ENCODE results near the gene FAM167B.
A peak's percentile ranks its signal among the peaks of the same experiment; 100 is the strongest.
"Not testable (repeated sequence)": the region's sequence is repeated elsewhere in the genome, so short reads cannot be mapped to it uniquely, and the experiment has no call there.

FAM167B gene

DNA sequence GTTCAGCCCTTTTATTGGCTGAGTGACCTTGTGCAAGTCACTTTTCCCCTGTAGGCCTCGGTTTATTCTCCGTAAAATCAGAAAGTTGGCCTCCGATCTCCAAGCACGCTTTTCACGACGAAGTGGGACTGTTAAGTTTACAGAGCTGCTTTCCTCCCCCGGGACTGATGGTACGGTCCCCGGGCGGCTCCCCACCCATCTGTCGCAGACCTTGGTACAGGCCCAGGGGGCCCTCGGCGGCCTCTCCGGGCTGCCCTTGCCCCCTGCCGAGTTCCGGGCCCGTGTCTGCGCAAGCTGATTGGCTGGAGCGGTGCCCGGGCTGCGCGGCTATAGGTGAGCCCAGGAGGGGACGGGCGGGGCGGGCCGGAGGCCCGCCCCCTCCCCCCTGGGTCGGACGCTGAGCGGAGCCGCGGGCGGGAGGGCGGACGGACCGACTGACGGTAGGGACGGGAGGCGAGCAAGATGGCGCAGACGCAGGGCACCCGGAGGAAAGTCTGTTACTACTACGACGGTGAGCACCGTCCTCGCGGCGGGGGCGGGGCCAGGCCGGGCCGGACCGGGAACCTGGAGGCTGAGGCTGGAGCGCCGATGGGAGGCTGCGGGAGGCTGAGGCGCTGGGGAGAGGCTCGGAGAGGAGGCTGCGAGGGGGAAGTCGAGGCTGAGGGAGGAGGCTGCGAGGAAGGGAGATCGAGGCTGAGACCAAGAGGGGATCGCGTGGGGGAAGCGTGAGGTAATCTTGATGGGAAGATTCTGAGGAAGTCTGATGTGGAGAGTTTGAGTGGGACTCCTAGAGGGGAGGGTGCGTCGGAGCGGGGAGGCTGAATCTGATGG lies 44.9 kb downstream of the FAM167B start, which contains the start of gene HDAC1:
Gene HDAC1, plus strand, starts transcription at position 376 of the 831 bp plus-strand sequence. Its CDS starts 87 bp downstream, at position 463.
- peak; percentile 95 to 97 for DNase-seq (ENCODE audit: extremely low read depth in 1 of 2, low read depth in 1 of 2)

DNA sequence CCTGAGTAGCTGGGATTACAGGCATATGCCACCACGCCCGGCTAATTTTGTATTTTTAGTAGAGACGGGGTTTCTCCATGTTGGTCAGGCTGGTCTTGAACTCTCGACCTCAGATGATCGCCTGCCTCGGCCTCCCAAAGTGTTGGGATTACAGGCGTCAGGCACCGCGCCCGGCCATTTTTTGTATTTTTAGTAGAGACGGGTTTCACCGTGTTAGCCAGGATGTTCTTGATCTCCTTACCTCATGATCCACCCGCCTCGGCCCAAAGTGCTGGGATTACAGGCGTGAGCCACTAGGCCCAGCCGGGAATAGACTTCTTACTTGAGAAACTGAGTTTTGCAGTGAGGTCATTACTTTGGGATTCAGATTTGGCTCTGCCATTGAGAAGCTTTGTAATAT lies 51.2 kb downstream of the FAM167B start:
- not testable (repeated sequence) for DNase-seq (ENCODE audit: extremely low read depth in 1 of 2, low read depth in 1 of 2)

Data from stimulated activated CD8-positive, alpha-beta memory T cell treated with anti-CD3 and anti-CD28 coated beads, Interleukin-7, amount 100 ng/mL, for 48 hours (primary cell).